Activated naive CD4-positive, alpha-beta T cell treated with anti-CD3 and anti-CD28 coated beads, Interleukin-2, amount 50 U/mL, for 24 hours (primary cell): ENCODE measurements around the gene SORCS3.

Source experiments
- H3K27ac Mint-ChIP-seq: one replicate; pipeline ENCODE4 v1.8.0; 2021; ENCODE audit warnings: mild to moderate bottlenecking, mixed read lengths
- H3K27me3 Mint-ChIP-seq: one replicate; pipeline ENCODE4 v1.8.0; 2021; ENCODE audit warnings: mixed read lengths
- H3K36me3 Mint-ChIP-seq: one replicate; pipeline ENCODE4 v1.8.0; 2021; ENCODE audit warnings: mixed read lengths
- H3K4me1 Mint-ChIP-seq: one replicate; pipeline ENCODE4 v1.8.0; 2021; ENCODE audit warnings: mixed read lengths
- H3K4me3 Mint-ChIP-seq: one replicate; pipeline ENCODE4 v1.8.0; 2021; ENCODE audit warnings: mild to moderate bottlenecking, mixed read lengths
- H3K9me3 Mint-ChIP-seq: one replicate; pipeline ENCODE4 v1.8.0; 2021; ENCODE audit warnings: mixed read lengths

Gene SORCS3

DNA sequence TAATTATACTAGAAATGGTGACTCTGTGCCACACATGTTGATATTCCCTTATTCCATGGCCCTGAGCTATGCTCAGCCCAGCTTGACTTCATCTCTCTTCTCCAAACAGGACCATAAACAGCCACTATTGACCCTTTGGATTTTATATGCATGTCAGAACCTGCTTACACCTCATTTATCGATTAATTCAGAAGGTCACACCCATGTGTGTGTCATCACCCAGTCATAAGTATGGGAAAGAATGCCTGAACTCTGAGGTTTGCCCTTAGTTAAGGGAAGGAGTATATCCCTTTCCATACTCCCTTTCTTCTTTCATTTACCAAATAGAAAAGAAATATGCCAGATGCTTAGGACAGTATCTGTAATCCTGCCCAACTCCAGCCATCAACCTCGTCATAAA lies 602.3 kb downstream of the SORCS3 start:
- no peak overlapping the region for H3K4me3 Mint-ChIP-seq
- H3K9me3 Mint-ChIP-seq = no peaks in the 10 kb centered on the region
- H3K36me3 Mint-ChIP-seq = peaks cover 9% of the 10 kb centered on the region
- no peaks in the 10 kb centered on the region for H3K27me3 Mint-ChIP-seq
- no peak overlapping the region for H3K27ac Mint-ChIP-seq
- H3K4me1 Mint-ChIP-seq = no peaks in the 10 kb centered on the region

DNA sequence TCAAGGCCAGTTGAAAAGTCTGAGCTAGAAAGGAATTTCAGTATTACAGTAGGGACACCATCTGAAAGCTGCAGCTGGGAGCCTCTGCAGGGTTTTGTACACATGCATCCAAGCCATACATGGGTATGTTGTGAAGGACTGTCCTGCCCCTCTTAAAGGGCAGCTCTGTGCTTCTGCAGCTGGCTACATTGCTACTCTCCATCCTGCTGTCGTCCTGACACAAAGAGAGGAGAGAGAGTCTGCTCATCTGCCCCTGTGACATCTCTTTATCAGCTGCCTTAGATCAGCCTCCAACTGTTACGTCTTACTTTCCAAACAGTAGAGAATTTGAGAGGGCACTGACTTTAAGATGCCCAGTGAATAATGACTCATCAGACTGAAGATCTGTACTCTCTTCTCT lies 602.7 kb downstream of the SORCS3 start:
- H3K27ac Mint-ChIP-seq = no peak overlapping the region
- H3K36me3 Mint-ChIP-seq = peaks cover 9% of the 10 kb centered on the region
- no peaks in the 10 kb centered on the region for H3K9me3 Mint-ChIP-seq
- no peaks in the 10 kb centered on the region for H3K4me1 Mint-ChIP-seq
- no peaks in the 10 kb centered on the region for H3K27me3 Mint-ChIP-seq
- H3K4me3 Mint-ChIP-seq = no peak overlapping the region

DNA sequence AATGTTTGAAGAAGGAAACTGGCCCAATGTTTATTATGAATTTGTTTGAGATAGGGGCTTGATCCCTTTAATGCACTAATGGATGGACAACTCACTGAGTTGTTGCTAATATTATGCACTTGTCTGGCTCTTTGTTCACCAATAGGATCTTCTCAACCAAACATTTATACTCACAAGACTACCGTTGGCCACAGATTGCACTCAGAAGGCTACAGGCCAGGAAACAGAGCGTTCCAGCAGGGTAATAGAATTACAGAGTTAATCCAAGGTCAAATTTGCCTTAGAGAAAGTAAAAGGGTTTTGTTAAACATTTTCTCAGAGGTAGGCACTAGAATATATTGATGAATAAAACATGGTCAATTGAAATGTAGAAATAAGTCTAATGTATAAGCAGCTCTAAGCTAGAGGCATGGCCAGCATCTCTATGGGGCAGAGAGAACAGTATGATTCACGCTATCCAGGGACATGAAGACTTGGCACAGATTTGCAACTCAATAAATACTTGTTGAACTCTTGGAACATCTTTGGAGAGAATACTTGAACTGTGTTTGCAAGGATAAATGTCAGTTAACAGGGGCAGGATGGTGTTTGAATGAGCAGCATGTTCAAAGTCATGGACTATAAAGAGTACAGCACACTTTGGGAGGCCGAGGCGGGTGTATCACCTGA lies 606.9 kb downstream of the SORCS3 start:
- Mint-ChIP-seq H3K27ac (no peak overlapping the region), H3K4me1 (peaks cover 6% of the 10 kb centered on the region), H3K4me3 (no peak overlapping the region)

DNA sequence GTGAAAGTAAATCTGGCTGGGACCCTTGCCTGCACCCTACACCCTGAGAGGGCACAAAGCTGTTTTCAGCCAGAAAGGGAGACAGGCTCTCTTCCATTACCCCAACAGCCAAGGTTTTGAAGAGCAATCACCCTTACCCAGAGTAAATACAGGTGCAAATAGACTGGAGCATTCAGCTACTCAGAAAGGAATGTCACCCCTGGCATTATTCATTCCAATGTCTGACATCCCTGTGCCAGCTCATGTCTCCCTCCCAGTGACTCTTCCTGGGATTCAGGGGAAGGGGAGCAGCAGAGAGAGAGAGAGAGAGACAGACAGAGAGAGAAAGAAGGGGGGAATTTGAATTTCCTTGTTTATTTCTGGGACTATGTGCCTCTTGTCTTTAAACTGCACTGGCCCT lies 611.8 kb downstream of the SORCS3 start:
- no peak overlapping the region for H3K27ac Mint-ChIP-seq
- no peaks in the 10 kb centered on the region for H3K27me3 Mint-ChIP-seq
- H3K4me3 Mint-ChIP-seq = no peak overlapping the region
- peaks cover 9% of the 10 kb centered on the region for H3K36me3 Mint-ChIP-seq
- peaks cover 6% of the 10 kb centered on the region for H3K4me1 Mint-ChIP-seq
- no peaks in the 10 kb centered on the region for H3K9me3 Mint-ChIP-seq

More for the DNA sequence above, 606.9 kb downstream of the SORCS3 start:
- H3K9me3 Mint-ChIP-seq = no peaks in the 10 kb centered on the region
- peaks cover 15% of the 10 kb centered on the region for H3K36me3 Mint-ChIP-seq
- no peaks in the 10 kb centered on the region for H3K27me3 Mint-ChIP-seq

DNA sequence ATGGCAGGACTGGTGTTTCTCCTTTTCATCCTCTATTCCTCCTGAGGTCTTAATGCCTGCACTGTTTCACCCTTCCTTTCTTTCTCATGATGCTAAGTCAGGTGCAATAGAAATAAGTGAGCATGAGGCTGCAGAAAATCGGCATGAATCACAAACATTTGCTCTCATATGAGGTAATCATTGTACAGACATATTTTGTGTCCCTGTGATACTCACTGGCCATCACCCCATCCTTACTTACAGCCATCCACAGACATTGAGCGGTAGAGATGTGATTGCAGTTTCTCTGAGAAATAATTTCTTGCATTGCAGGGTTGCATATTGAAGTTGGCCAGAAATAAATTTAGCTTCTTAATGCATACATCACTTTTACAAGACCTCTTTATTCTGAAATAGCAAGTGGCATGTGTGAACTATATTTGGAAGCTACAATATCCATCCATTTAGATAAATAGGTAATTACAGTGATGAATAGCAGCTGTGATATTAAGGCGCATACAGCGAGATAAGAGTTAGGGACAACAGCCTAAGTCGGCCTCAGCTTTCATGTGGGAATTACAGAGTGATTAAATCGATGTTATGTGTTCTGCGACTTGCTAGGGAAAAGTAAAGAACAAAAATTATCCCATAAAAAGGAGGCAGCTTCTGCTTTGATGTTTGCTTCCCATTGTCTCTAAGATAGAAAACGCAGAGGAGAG lies 612.6 kb downstream of the SORCS3 start:
- Mint-ChIP-seq H3K4me1 (peaks cover 6% of the 10 kb centered on the region), H3K27me3 (no peaks in the 10 kb centered on the region), H3K4me3 (no peak overlapping the region), H3K9me3 (no peaks in the 10 kb centered on the region), H3K27ac (no peak overlapping the region), H3K36me3 (peaks cover 5% of the 10 kb centered on the region)

DNA sequence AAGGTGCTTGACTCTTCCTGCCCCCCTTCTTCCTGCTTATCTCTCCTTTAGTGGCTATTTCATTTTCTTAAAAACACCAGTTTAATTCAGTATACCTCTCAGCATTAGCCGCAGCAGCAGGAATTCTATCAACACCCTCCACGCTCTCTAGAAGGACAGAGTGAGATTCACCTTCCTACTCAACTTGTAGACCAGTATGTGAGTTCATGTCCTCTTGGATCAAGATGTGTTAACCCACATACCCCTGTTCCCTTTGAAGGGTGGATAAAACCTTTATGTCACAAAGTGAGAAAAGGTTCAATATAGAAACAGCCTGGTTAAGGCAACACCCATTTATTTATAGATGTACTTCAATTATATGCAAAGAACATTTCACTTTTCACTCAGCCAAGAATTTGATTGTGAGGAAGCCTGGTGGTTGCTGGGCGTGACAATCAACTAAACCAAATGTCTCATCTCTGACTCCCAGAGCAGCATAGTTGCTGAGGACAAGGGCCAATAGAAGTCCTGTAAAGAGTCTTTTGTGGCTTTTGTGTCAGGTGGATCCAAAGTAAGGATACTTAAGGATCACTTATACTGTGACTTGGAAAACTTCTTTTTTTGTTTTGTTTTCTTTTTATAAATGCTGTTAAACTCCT lies 617.1 kb downstream of the SORCS3 start:
- Mint-ChIP-seq H3K27me3 (no peaks in the 10 kb centered on the region), H3K4me3 (no peak overlapping the region), H3K27ac (no peak overlapping the region), H3K4me1 (no peaks in the 10 kb centered on the region), H3K36me3 (peaks cover 2% of the 10 kb centered on the region), H3K9me3 (no peaks in the 10 kb centered on the region)

DNA sequence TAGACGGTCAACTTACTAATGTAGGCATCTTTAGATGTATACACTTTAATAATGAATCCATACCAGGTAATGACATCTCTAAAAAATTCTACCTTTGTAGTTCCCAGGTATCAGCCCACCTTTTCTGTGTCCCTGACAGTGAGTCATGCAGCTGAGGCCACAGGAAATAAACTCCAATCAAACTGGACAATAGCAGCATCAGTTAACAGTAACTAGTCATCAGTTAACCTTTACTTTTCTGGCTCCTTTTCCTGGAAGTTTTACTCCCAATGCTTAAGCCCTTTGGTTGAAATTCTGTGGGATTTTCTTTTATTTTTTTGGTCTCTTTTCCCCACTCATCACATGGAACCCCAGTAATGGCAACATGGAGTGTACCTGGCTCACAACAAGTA lies 617.6 kb downstream of the SORCS3 start:
- Mint-ChIP-seq H3K27ac (no peak overlapping the region), H3K27me3 (no peaks in the 10 kb centered on the region), H3K36me3 (peaks cover 2% of the 10 kb centered on the region), H3K4me1 (no peaks in the 10 kb centered on the region), H3K4me3 (no peak overlapping the region), H3K9me3 (no peaks in the 10 kb centered on the region)

DNA sequence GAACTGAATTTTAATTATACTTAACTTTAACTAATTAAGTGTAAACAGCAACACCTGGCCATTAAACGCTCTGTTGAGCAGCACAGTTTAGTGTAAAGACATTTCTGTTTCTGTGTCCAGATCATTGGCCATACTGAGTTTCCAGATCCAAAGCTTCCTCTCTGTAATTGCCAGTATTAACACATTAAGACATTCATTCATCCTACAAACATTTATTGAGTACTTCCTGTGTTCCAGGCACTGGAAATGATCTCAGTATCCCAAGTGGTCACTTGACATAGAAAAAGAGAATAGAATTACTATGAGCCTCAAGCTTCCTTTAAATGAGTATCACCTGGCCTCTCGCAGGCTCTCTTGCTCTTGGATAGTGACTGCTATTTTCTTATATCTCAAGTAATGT lies 618.1 kb downstream of the SORCS3 start:
- Mint-ChIP-seq H3K9me3 (no peaks in the 10 kb centered on the region), H3K27me3 (no peaks in the 10 kb centered on the region), H3K4me1 (no peaks in the 10 kb centered on the region), H3K27ac (no peak overlapping the region), H3K36me3 (peaks cover 2% of the 10 kb centered on the region), H3K4me3 (no peak overlapping the region)

DNA sequence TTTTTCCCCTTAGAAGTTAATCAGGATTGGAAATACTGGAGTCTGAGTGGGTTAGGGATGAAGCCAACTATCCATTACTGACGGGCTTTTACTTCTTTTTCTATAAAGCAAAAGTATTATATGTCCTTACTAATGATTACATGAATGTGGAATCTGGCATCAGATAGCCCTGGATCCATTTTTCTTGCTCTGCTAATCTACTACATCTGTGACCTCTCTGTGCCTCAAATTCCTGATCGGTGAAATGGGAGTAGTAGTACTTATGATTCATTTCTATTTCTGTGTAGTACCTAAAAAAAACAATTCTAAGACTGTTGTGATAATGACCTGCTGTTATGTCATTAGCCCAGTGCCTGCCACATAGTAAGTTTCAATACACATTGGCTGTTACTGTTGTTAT lies 621.6 kb downstream of the SORCS3 start:
- no peaks in the 10 kb centered on the region for H3K27me3 Mint-ChIP-seq
- no peaks in the 10 kb centered on the region for H3K4me1 Mint-ChIP-seq
- no peak overlapping the region for H3K4me3 Mint-ChIP-seq
- H3K9me3 Mint-ChIP-seq = no peaks in the 10 kb centered on the region
- peaks cover 5% of the 10 kb centered on the region for H3K36me3 Mint-ChIP-seq
- H3K27ac Mint-ChIP-seq = no peak overlapping the region

DNA sequence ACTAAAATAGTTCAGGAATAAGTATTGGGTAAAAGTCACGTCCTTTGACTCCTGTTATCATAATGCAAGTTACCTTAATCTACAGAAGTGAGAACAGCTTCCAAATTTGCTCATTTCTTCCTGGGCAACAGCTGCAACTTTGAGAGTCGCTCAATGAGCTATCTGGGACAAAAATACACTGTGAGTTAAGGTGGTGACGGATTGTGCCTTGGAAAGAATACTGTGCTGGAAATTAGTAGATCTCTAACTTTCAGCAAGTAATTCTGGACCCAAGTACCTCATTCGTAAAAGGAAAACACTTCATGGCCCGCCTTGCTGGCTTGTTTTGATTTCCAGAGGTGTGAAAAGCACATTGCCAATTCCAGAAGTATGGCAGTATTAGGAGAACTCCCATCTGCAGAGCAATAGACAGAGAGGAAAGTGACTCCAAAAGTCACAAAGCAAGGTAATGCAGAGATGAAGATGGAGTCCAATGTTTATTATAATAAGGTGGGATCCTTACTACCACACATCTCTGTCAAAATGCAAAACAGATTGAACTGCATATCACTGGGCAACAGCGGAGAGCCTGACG lies 626.0 kb downstream of the SORCS3 start:
- H3K27me3 Mint-ChIP-seq = no peaks in the 10 kb centered on the region
- H3K4me3 Mint-ChIP-seq = no peak overlapping the region
- H3K4me1 Mint-ChIP-seq = no peaks in the 10 kb centered on the region
- peaks cover 5% of the 10 kb centered on the region for H3K36me3 Mint-ChIP-seq
- H3K9me3 Mint-ChIP-seq = no peaks in the 10 kb centered on the region
- no peak overlapping the region for H3K27ac Mint-ChIP-seq

DNA sequence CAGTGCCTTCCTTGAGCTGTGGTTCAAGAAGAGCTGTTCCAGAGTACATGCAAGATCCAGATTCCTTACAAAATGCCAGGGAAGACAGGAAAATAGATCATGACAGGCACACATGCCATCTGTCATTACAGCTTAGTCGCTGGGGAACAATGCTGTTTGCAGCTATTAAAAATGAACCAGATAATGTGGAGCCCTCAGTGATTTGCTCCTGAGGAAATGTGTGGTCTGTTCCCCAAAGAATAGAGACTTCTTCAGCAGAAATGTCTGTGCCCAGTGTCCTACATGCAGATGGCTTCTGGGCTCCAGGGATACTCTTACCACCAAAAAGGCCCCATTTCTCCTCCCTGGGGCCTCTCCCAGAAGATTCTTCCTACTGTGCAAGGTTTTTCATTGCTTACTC lies 627.9 kb downstream of the SORCS3 start:
- no peak overlapping the region for H3K27ac Mint-ChIP-seq
- H3K4me1 Mint-ChIP-seq = no peaks in the 10 kb centered on the region
- no peaks in the 10 kb centered on the region for H3K27me3 Mint-ChIP-seq
- H3K9me3 Mint-ChIP-seq = no peaks in the 10 kb centered on the region
- no peak overlapping the region for H3K4me3 Mint-ChIP-seq
- H3K36me3 Mint-ChIP-seq = peaks cover 3% of the 10 kb centered on the region

DNA sequence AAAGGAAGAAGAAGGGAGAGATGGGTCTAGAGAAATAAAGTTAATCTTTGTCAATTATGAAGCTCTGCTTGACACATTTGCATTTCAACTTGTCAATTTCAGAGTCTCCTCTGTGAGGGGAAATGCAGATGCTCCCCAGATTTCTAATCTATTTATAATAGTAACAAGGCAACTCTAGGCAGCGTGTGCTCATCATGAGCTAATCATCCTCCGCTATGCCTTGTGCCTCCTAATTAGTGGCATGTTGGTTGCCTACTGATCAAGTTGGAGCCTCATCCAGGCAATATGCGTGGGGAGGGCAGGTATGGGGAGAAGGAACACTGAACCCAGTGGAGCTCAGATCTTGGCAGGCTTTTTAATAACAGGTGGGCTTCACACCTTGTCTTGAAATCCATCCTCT lies 628.6 kb downstream of the SORCS3 start:
- Mint-ChIP-seq H3K4me3 (no peak overlapping the region), H3K27me3 (no peaks in the 10 kb centered on the region), H3K27ac (no peak overlapping the region), H3K36me3 (peaks cover 3% of the 10 kb centered on the region), H3K4me1 (peaks cover 5% of the 10 kb centered on the region), H3K9me3 (no peaks in the 10 kb centered on the region)

DNA sequence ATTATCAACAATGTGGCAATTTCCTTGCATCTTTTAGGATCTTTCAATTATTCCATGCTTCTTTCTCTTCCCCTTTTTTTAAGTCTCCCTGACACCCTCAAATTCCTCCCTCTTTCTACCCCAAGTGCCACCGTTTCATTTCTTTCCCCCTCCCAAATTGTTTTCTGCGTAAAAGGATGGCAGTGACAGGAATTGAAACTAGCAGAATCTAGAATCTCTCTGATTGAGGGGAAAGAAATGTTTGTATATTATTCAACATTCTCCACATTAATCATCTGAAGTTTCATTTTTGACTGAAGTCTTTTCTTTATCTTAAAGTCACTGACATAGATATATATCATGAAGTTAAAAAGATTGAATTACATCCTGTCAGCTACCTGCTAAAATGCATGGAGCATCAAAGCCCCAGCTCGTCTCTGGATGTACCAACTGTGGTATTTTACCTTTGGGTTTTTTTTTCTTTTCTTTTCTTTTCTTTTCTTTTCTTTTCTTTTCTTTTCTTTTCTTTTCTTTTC lies 633.5 kb downstream of the SORCS3 start:
- Mint-ChIP-seq H3K4me3 (no peak overlapping the region), H3K9me3 (no peaks in the 10 kb centered on the region), H3K27me3 (no peaks in the 10 kb centered on the region), H3K27ac (no peak overlapping the region), H3K4me1 (peaks cover 10% of the 10 kb centered on the region), H3K36me3 (no peaks in the 10 kb centered on the region)

DNA sequence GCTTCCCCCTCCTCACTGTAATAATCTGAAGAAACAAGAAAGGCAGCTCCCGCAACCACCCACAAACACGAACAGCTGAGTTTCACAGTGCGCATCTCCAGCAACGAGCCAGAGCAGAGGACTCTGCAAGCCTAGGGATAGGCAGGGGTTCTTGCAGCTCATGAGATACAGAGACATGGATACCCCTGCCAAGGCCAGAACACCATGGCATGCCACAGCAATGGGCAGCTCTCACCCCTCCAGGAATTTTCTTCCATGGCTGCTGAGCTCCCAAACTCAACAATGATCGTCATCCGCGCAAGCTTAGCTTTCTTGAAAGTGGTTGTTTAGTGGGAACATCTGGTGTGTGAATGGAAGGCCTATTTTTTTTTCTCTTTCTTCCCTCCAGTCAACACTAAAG lies 637.3 kb downstream of the SORCS3 start:
- Mint-ChIP-seq H3K4me1 (peaks cover 10% of the 10 kb centered on the region), H3K27me3 (no peaks in the 10 kb centered on the region), H3K9me3 (no peaks in the 10 kb centered on the region), H3K36me3 (no peaks in the 10 kb centered on the region), H3K27ac (no peak overlapping the region), H3K4me3 (no peak overlapping the region)

DNA sequence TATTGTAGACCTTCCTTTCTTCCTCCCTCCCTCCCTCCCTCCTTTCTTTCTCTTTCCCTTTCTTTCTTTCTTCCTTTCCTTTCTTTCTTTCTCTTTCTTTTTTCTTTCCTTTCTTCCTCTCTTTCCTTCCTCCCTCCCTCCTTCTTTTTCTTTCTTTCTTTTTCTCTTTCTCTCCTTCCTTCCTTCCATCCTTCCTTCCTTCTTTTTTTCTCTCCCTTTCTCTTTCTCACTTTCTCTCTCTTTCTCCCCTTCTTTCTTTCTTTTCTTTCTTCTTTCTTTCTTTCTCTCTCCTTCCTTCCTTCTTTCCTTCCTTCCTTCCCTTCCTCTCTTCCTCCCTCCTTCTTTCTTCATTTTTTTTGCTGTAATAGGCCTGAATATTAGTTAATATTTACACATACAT lies 638.0 kb downstream of the SORCS3 start:
- H3K36me3 Mint-ChIP-seq = no peaks in the 10 kb centered on the region
- no peaks in the 10 kb centered on the region for H3K9me3 Mint-ChIP-seq
- H3K27ac Mint-ChIP-seq = no peak overlapping the region
- peaks cover 10% of the 10 kb centered on the region for H3K4me1 Mint-ChIP-seq
- H3K27me3 Mint-ChIP-seq = no peaks in the 10 kb centered on the region
- no peak overlapping the region for H3K4me3 Mint-ChIP-seq

DNA sequence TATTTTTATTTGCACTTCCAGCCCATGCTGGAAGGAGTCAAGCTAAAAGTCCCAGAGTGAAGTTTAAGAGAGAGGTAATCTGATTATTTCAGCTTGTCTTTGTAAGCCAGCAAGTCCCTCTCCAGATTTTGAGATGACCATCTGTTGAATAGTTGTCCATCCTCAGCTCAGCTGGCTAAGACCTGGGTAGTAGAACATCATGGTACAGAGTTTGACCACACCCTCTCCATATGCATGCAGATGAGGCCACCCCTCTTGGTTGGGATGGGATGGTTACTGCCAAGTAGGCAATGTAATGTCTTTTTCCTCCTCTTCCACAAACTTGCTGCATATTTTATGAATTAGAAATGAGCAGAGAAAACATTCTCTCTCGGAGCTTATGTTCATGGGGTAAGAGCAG lies 639.8 kb downstream of the SORCS3 start:
- Mint-ChIP-seq H3K4me3 (no peak overlapping the region), H3K36me3 (no peaks in the 10 kb centered on the region), H3K27me3 (no peaks in the 10 kb centered on the region), H3K9me3 (no peaks in the 10 kb centered on the region), H3K4me1 (no peaks in the 10 kb centered on the region), H3K27ac (no peak overlapping the region)
